GM19397 (cell line): ENCODE results near the gene ACOT4.
"Not testable (repeated sequence)": the region's sequence is repeated elsewhere in the genome, so short reads cannot be mapped to it uniquely, and the experiment has no call there.

Experiments
- ATAC-seq: cut with Tn5 transposase; IDR thresholded peaks from one replicate; pipeline ENCODE4 v1.9.1; 2021; ENCODE audit warnings: mild to moderate bottlenecking, moderate library complexity; ENCODE audit not compliant: unreplicated experiment

The ACOT4 gene

DNA sequence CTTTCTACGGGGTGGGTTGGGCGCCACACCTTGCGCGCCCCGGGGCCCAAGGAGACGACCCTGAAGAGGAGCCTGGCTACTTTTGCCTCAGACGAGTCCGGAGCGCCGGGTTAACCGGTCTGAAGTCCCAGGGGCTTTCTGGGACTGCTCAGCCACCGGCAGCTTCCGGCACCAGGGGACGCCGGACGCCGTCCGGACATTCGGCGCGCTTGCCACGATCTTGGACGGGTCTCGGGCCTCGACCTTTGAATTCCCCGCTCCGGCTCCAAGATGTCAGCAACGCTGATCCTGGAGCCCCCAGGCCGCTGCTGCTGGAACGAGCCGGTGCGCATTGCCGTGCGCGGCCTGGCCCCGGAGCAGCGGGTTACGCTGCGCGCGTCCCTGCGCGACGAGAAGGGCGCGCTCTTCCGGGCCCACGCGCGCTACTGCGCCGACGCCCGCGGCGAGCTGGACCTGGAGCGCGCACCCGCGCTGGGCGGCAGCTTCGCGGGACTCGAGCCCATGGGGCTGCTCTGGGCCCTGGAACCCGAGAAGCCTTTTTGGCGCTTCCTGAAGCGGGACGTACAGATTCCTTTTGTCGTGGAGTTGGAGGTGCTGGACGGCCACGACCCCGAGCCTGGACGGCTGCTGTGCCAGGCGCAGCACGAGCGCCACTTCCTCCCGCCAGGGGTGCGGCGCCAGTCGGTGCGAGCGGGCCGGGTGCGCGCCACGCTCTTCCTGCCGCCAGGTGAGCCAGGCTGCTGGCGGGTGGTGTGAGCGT, at the start of gene ACOT4:
TSS of gene ACOT4 (plus strand) at position 184 of the 760 bp plus-strand sequence. CDS start at position 271, 87 bp downstream.
- peak; percentile 57 for ATAC-seq

DNA sequence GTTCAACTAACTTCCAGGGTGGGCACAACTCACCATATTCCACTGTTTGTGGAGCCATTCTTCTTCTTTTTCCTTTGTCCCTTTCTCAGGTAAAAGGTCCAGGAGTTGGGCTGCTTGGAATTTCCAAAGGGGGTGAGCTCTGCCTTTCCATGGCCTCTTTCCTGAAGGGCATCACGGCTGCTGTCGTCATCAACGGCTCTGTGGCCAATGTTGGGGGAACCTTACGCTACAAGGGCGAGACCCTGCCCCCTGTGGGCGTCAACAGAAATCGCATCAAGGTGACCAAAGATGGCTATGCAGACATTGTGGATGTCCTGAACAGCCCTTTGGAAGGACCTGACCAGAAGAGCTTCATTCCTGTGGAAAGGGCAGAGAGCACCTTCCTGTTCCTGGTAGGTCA, 48.7 kb upstream of the ACOT4 start:
- not testable (repeated sequence) for ATAC-seq

DNA sequence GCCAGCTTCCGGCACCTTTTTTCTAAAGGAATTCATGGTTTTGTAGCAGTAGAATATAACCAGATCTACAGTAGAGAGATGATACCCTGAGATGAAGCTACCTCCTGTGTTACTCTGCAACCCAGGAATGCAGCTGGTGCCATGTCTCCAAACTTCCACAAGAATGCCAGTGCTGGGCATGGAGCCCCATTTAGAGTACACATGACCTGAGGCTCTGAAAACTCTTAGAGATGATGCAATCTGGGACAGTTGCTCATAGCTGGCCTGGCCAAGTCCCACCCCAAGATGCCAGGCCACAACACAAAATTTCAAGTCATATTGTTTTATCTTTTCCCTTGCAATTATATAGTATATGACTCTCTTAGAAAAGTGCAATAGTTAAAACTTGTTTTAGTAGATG, 46.3 kb upstream of the ACOT4 start:
- not testable (repeated sequence) for ATAC-seq

- not testable (repeated sequence) for ATAC-seq
Measured at GRCh38 chr14:73549097-73549496, 42.6 kb upstream of the ACOT4 start.

- ATAC-seq, result not testable (repeated sequence)
Measured at GRCh38 chr14:73549889-73550524, 41.7 kb upstream of the ACOT4 start.

GRCh38 chr14:73553845-73554244, 37.8 kb upstream of the ACOT4 start:
- no peak for ATAC-seq

GRCh38 chr14:73557201-73557600, 34.5 kb upstream of the ACOT4 start:
- not testable (repeated sequence) for ATAC-seq

DNA sequence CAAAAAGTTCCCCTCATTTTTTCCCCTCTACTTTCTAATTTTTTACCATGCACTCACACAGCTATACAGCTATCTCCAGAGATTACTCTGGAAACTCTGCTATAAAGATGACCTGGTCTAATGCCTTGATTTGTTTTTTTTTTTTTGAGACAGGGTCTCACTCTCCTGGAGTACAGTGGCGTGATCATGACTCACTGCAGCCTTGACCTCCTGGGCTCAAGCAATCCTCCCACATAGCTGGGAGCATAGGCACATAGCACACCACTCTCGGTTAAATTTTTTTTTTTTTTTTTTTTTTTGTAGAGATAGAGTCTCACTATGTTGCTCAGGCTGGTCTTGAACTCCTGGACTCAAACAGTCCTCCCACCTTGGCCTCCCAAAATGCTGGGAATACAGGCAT, 33.4 kb upstream of the ACOT4 start:
- not testable (repeated sequence) for ATAC-seq

- ATAC-seq, result not testable (repeated sequence)
Measured at GRCh38 chr14:73562256-73562655, 29.4 kb upstream of the ACOT4 start.

DNA sequence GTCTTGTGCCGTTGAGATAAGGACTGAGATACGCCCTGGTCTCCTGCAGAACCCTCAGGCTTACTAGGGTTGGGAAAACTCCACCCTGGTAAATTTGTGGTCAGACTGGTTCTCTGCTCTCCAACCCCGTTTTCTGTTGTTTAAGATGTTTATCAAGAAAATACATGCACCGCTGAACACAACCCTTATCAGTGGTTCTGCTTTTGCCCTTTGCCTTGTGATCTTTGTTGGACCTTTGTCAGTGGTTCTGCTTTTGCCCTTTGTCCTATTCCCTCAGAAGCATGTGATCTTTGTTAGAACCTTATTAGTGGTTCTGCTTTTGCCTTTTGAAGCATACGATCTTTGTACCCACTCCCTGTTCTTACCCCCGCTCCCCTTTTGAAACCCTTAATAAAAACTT, 29.0 kb upstream of the ACOT4 start:
- ATAC-seq, result not testable (repeated sequence)

- not testable (repeated sequence) for ATAC-seq
Measured at GRCh38 chr14:73566431-73566830, 25.2 kb upstream of the ACOT4 start.

DNA sequence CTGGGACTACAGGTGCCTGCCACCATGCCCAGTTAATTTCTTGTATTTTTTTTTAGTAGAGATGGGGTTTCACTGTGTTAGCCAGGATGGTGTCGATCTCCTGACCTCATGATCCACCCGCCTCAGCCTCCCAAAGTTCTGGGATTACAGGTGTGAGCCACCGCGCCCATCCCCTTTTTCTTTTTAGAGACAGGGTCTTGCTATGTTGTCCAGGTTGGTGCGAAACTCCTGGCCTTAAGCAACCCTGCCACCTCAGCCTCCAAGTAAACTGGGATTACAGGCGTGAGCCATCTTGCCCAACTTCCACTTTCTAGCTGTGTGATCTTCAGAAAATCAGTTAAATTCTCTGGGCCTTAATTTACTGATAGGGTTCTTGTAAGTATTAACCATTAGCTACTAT, 24.7 kb upstream of the ACOT4 start:
- not testable (repeated sequence) for ATAC-seq

- ATAC-seq, result no peak
Measured at GRCh38 chr14:73567358-73567757, 24.3 kb upstream of the ACOT4 start.

DNA sequence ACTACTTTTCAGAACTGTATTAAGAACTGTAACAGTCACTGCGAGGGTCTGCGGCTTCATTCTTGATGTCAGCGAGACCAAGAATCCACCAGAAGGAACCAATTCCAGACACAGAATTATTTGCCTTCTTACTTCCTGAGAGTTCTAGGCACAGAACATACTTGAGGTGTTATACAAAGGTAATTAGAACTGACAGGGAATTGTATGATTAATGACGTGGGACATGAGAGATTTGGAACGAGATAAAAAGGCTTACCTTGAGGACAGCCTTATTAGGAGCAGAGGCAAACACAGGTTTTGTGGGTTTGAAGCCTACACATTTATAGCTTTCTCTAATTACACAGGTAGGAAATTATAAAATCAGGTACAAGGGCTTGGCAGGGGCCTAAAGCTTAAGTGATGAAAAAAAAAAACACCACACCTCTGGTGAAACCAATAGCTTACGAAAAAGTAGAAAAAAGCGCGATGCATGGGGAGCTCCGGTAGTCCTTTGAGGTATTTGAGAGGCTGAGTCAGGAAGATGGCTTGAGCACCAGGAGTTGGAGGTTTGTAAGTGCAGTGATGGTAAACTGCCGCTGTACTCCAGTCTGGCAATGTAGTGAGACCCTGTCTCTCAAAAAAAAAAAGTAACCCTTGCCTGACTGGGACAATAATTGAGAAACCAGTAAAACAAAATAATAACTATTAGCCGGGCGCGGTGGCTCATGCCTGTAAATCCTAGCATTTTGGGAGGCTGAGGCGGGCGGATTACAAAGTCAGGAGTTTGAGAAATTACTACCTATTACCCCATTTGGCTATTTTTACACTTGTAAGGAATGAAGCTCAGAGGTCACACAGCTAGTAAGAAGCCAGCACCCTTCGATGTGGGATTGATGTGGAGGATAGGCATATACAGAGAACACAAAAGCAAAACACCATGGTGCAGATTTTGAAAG, 23.5 kb upstream of the ACOT4 start:
- no peak for ATAC-seq

- ATAC-seq, result not testable (repeated sequence)
Measured at GRCh38 chr14:73568886-73569184, 22.8 kb upstream of the ACOT4 start.

DNA sequence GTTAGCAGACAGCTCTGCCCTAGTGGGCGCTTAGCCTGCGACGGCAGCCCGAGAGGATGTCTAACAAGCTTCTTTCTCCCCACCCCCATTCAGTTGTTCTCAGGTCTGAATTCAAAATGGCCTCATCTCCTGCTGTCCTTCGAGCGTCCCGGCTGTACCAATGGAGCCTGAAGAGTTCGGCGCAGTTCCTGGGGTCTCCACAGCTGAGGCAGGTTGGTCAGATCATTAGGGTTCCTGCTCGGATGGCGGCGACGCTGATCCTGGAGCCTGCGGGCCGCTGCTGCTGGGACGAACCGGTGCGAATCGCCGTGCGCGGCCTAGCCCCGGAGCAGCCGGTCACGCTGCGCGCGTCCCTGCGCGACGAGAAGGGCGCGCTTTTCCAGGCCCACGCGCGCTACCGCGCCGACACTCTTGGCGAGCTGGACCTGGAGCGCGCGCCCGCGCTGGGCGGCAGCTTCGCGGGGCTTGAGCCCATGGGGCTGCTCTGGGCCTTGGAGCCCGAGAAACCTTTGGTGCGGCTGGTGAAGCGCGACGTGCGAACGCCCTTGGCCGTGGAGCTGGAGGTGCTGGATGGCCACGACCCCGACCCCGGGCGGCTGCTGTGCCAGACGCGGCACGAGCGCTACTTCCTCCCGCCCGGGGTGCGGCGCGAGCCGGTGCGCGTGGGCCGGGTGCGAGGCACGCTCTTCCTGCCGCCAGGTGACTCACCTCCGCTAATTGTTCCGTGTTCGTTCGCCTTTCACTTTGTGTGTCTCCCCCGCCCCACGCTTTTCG, 22.3 kb upstream of the ACOT4 start, which contains the start of gene ACOT2:
TSS of gene ACOT2 (plus strand) at position 29 of the 774 bp plus-strand sequence. CDS start at position 57, 28 bp downstream.
- ATAC-seq, result peak; percentile 71

GRCh38 chr14:73570913-73571312, 20.8 kb upstream of the ACOT4 start:
- ATAC-seq, result not testable (repeated sequence)

DNA sequence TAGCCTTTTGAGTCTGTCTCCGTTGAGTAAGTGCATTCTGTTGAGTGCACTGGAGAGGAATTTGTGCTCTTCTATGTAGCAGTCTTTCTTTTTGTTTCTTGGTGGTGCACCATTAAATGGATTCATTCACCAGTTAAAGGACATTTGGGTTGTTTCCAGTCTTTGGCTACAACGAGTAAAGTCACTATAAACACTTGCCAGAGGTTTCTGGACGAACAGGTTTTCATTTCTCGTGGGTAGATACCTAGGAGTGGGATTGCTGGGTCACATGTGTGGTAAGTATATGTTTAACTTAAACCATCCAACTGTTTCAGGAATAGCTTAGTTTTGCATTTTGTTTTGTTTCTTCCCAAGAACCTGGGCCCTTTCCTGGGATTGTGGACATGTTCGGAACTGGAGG, 18.6 kb upstream of the ACOT4 start:
- not testable (repeated sequence) for ATAC-seq

- ATAC-seq, result not testable (repeated sequence)
Measured at GRCh38 chr14:73573740-73574139, 17.9 kb upstream of the ACOT4 start.

- ATAC-seq, result not testable (repeated sequence)
Measured at GRCh38 chr14:73574251-73574650, 17.4 kb upstream of the ACOT4 start.
